ENCODE data around the gene STN1. TPM values are rescaled to one million over a fixed set of nuclear protein-coding genes. Genes with fewer than 3 reads are reported as not detected.

Gene STN1
- total RNA-seq, 1 experiment from 2014 or later, result 74.7 TPM

GRCh38 chr10:103951183-103951582, 33.2 kb upstream of the STN1 start:
- Histone ChIP-seq H3K27ac (ENCODE audit: low read depth, low read length) (no peak overlapping the region), H3K9me3 (ENCODE audit: control insufficient read depth in 1 of 2, insufficient read depth in 1 of 2, low read depth in 1 of 2, low read length in 2 of 2) (peaks cover 0 to 5% of the 10 kb centered on the region in 2 experiments; a peak in 1 of 4 replicates), H4K20me1 (ENCODE audit: insufficient read depth) (no peaks in the 10 kb centered on the region), H3K4me3 (replicated peaks in 1 of 2; ENCODE audit: low read depth in 1 of 2, low read length in 2 of 2) (no peak overlapping the region), H3K79me2 (ENCODE audit: insufficient read depth, low read length) (no peaks in the 10 kb centered on the region), H3K27me3 (ENCODE audit: insufficient read depth, low read length) (no peaks in the 10 kb centered on the region), H3K4me2 (ENCODE audit: low read length) (no peak overlapping the region), H3K36me3 (ENCODE audit: control insufficient read depth in 1 of 2, insufficient read depth in 2 of 2, low read length in 2 of 2) (no peaks in the 10 kb centered on the region), H3K9me2 (ENCODE audit: insufficient read depth) (no peaks in the 10 kb centered on the region), H3K4me1 (ENCODE audit: control insufficient read depth in 1 of 2, insufficient read depth in 2 of 2, low read length in 2 of 2) (no peaks in the 10 kb centered on the region), H3K9ac (ENCODE audit: low read length) (no peak overlapping the region), H2AFZ (ENCODE audit: low read depth, low read length, poor library complexity, severe bottlenecking) (no peak overlapping the region)
- TF ChIP-seq ZBTB33 (IDR thresholded peaks at IDR 0.05; ENCODE audit: extremely low read depth, insufficient replicate concordance, low read length) (no peak), EGR1 (IDR thresholded peaks at IDR 0.05; ENCODE audit: low read depth) (no peak), POLR2AphosphoS5 (IDR thresholded peaks at IDR 0.05; ENCODE audit: low read depth, low read length) (no peak), RAD21 (IDR thresholded peaks at IDR 0.05; ENCODE audit: low read depth) (no peak), EZH2phosphoT487 (IDR thresholded peaks at IDR 0.05; ENCODE audit: borderline replicate concordance) (no peak), ZNF274 (IDR thresholded peaks at IDR 0.05; ENCODE audit: low read depth, low read length) (no peak), SIN3A (IDR thresholded peaks at IDR 0.05; ENCODE audit: low read depth) (no peak), REST (IDR thresholded peaks at IDR 0.05; ENCODE audit: low read depth) (no peak), SP1 (IDR thresholded peaks at IDR 0.05; ENCODE audit: low read depth) (no peak), ELF1 (IDR thresholded peaks at IDR 0.05; ENCODE audit: borderline replicate concordance, low read depth) (no peak), ATF3 (IDR thresholded peaks at IDR 0.05) (no peak), CTCF (IDR thresholded peaks at IDR 0.05 in 2 of 3, conservative IDR thresholded peaks at IDR 0.05 in 1 of 3; ENCODE audit: borderline replicate concordance in 1 of 3, insufficient read depth in 1 of 3, low read depth in 2 of 3, low read length in 2 of 3) (no peak), YY1 (IDR thresholded peaks at IDR 0.05; ENCODE audit: extremely low read depth, insufficient replicate concordance, low read depth, low read length) (no peak), POLR2A (IDR thresholded peaks at IDR 0.05; ENCODE audit: borderline replicate concordance, extremely low read depth, insufficient read depth, insufficient read length) (no peak), SRF (IDR thresholded peaks at IDR 0.05; ENCODE audit: low read depth) (no peak), ZFX (IDR thresholded peaks at IDR 0.05) (no peak)
- BruUV-seq (replicated peaks), result no TSS peak
- ATAC-seq, result no peak
- RAD21 ChIA-PET (ENCODE audit: low non-redundant PET in 1 of 2, low total read pairs in 2 of 2, uncharacterized antibody in 2 of 2, unreplicated experiment in 2 of 2), result no interaction called here
- intact Hi-C loops (cut with micrococcal nuclease), result no loop called here
- POLR2A ChIA-PET, result no interaction called here
- no peak for DNase-seq (ENCODE audit: low read depth, low spot score)
- CTCF ChIA-PET, result no interaction called here
